ENCODE results near the gene BIRC2.

- TF ChIP-seq CTCF (IDR thresholded peaks at IDR 0.05) (peak; percentile 6), EZH2 (IDR thresholded peaks at IDR 0.05) (no peak), EZH2phosphoT487 (IDR thresholded peaks at IDR 0.05) (no peak)
These were observed 20.4 kb downstream of the BIRC2 start for GRCh38 chr11:102367364-102367763.
